Epidermal melanocyte (primary cell): ENCODE results near the gene ATG4A.
A peak's percentile ranks its signal among the peaks of the same experiment; 100 is the strongest.

Source experiments
- DNase-seq: peaks from one replicate; pipeline ENCODE4 v3.0.0; 2011; ENCODE audit warnings: low spot score; ENCODE audit not compliant: insufficient read length

ATG4A gene

GRCh38 chrX:108122748-108123147, 31.2 kb downstream of the ATG4A start:
- DNase-seq, result peak; percentile 33

DNA sequence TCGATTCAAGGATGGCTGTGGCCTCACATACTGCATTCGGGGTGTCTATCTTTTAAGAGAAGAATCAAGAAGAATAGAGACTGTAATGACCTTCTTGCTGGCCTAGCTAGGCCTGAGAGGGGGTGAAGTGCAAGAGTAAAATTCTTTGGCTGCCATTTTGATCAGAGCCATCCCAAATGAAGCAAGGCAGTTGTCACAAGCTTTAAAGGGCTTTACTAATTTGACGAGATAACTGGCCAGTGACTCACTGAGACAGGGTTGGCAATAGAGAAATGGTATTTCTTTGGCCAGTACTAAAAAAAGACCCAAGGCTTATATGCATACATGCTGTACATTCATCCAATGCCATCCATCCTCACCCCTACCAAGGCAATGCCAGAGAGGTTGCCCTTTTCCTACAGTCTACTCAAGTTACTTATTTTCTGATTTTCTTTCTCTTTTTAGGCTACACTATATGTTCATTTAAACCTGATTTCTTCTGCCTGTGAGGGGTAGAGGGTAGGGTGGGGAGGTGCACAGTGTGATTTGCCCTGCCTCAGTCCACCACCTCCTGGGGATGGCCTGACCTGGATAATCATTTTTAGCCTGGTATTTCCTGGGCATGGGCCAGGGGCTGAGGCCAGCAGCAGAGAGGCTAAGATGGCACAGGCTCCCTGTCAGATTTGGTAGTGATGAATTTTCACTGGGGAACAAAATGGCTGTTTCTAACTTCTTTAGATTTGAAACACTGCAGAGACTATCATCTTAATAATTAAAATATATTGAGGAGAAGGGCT, 32.2 kb downstream of the ATG4A start:
- DNase-seq, result no peak

- DNase-seq, result no peak
These were observed 35.1 kb downstream of the ATG4A start for GRCh38 chrX:108126661-108127060.

DNA sequence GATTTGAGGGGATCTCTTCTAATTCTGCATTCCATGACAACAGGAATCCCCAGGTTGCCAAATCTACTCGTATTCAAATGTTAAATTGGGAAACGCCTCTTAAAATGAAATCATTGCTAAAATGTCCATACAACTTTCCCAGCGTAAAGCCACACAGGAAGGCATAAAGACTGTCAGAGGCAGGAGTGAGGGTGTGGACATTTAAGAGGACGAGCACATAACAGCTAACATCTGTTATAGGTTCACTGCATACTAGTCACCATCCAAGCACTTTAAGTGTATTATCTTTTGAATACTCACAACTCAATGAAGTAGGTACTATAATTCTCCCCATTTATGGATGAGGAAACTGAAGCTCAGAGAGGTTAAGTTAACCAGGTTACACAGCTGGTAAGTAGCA, 35.6 kb downstream of the ATG4A start:
- no peak for DNase-seq

DNA sequence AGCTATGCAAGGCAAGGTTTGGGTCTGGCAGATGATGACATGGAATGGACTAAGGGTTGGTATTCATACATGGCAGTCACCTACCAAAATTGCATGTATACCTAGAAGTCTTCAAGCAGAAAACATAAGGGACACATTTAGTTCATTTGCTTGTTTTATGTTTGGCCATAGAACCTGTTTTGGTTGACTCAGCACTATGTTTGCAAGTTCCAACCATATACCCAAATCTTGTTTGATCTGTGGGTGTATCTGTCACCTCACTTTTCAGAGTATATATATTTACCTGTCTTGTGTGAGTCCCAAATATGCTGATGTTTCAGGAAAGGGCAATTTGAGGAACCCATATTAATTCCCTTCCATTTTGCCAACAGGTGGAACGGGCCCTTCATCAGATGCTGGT, 39.3 kb downstream of the ATG4A start:
- no peak for DNase-seq

GRCh38 chrX:108131471-108131870, 39.9 kb downstream of the ATG4A start:
- DNase-seq, result no peak

- DNase-seq, result no peak
These were observed 40.5 kb downstream of the ATG4A start for GRCh38 chrX:108132034-108132433.

DNA sequence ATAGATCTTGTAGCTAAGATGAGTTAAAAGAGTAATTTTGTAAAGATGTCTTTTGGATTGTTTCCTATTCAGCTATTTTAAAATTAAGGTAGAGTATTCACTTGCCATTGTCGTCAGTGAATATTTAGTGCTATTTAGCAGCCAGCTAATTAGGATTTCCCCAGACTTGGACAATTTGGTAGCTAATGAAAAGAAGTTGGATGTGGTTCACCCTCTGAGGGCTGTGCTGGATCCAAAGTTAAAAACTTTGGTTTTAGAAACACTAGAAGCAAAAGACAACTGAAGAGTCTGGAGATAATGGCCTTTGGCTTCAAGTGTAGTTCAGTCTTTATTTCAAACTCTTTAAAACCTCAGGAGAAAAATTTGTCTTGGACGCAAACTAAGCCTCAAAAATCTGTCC, 41.3 kb downstream of the ATG4A start:
- no peak for DNase-seq

DNA sequence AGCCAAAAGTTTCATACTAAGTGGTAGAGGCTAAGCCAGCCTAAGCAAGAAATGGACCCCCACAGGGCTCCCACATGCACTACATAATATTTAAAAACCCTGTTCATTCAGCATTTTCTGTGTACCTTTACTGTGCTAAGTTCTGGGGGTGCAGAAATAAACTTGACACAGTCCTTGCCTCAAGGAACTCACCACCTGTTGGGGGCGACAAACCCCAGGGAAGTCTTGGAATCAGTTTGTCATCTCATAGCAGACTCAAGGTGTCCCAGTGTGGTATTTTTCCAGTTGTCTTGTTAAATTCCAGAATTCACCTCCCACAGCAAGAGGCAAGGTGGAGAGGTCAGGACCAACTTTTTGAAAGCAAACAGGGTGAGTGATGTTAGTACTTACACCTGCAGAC, 43.1 kb downstream of the ATG4A start:
- no peak for DNase-seq

DNA sequence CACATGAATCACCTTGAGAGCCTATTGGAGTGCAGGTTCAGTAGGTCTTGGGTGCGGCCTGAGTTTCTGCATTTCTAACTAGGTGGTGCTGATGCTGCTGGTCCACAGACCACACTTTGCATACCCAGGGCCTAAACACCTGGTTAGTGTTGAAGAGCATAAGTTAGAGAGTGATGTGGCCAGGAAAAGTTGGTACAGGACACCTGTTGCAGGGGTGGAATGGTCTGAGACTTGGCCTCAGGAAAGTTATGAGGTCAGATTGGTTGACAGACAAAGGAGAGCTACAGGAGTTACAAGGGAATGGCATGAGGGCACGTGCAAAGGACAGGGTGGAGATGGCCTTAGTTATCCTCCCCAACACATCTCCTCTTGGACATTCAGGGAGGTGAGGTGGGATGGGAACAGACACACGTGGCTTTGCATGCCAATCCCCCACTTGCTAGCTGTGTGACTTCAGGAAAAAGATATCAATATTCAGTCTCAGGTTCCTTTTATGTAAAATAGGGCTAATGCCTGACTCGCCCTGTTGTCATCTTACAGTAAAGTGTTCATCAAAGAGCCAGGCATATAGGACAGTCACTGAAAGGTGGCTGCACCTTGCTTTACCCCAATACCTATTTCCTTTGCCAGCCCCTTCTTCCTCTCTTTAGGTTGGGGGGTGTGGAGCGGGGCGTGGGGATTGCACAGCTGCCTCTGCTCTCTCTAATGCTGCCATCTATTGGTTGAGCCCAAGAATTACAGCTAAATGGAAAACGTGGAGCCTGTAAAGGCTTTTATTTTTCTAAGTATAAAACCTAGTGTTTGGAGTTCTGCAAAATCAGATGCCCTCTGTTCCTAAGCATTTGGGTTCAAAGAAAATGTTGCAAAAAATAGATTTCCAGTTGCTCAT, 47.5 kb downstream of the ATG4A start:
- DNase-seq, result no peak

DNA sequence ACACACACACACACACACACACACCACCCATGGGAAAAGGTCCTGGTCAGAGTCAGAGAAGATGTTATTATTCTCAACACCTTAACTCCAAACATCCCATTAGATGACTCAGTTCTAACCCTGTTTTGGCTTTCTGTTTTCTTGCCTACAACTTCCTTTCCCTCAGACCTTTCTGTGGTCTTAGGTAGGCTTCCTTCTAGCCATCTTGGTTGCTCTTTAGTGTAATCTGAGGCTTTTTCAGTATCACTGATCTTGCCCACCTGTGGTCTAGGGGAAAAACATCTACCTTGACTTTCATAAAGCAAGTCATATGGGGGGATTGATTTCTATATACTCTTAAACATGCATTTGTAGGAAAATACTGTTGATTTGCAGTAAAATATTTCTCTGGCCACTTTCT, 56.9 kb downstream of the ATG4A start:
- DNase-seq, result no peak

- DNase-seq, result no peak
These were observed 64.5 kb downstream of the ATG4A start for GRCh38 chrX:108156082-108156481.

GRCh38 chrX:108156934-108157466, 65.4 kb downstream of the ATG4A start:
- no peak for DNase-seq

GRCh38 chrX:108157628-108158027, 66.0 kb downstream of the ATG4A start:
- DNase-seq, result no peak

- no peak for DNase-seq
These were observed 67.6 kb downstream of the ATG4A start for GRCh38 chrX:108159028-108159670.

GRCh38 chrX:108160309-108160708, 68.7 kb downstream of the ATG4A start:
- DNase-seq, result no peak

DNA sequence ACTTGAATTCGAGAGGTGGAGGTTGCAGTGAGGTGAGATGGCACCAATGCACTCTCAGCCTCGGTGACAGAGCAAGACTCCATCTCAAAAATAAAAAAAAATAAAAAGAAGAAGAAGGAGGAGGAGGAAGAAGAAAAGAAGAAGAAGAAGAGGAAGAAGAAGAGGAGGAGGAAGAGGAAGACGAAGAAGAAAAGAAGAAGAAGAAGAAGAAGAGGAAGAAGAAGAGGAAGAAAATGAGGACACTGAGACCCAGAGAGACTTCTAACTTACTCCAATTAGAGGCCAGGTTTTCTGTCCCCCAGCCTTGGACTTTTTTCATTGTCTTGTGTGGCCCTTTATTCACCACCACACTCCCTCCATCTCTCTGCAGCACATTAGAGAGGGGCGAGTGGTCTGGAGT, 70.7 kb downstream of the ATG4A start:
- DNase-seq, result no peak

DNA sequence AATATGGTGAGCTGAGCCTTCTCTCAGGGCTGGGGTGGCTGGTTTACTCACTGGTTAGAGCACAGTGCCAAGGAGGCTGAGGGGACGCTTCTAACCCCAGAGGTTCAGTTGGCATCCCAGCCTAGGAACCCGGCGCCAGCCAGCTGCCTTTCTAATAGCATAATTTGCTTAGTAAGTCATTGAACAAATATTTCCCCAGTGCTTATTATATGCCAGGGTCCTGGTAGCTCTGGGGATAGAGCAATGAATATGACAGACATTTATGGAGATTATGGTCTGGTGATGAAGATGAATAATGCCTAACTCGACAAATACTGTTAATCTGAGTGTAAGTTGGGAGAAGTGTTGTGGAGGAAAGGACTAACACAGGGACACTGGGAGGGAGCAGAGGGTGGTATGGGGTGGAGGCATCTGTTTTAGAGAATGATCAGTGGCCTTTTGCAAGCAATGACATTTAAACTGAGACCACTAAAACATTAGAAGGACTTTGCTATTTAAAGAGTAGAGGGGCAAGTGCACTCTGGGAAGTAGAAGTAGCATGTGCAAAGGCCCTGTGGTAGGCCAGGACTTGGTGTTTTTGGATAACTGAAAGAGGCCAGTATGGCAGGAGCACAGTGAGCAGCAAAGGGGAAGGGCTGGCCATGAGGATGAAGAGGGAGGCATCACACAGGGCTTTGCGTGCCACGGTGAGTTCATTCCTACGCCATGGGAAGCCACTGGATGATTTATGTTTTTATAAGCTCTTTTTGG, 71.9 kb downstream of the ATG4A start:
- DNase-seq, result no peak

GRCh38 chrX:108165383-108166111, 74.0 kb downstream of the ATG4A start:
- DNase-seq, result no peak

DNA sequence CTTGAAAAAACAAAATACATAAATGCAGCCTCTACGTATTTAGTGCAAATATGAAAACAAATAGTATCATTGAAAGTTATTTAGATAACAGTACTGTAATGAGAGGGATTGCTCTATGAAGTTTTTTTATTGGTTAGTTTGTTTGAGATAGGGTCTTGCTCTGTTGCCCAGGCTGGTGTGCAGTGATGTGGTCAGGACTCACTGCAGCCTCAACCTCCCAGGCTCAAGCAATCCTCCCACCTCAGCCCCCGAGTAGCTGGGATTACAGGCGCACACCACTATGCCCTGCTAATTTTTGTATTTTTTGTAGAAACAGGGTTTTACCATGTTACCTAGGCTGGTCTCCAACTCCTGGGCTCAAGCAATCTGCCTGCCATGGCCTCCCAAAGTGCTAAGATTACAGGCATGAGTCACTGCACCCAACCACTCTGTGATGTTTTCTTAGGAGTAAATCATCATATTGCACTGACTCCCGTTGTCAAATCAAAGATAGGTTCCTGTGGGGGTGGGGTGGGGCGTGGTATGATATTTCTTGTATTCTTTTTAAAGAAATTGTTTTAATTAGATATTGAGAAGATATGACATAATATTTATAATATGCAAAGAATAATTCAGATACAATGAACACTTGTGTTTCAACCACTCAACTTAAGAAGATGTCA, 75.8 kb downstream of the ATG4A start:
- DNase-seq, result no peak
